Pancreas (tissue), 10 donors: ENCODE measurements around the gene SIPA1L2. TPM values are rescaled to one million over a fixed set of nuclear protein-coding genes. Genes with fewer than 3 reads are reported as not detected.

Source experiments
- ATAC-seq, 4 donors: fragments of 200-7000 bp; cut with Tn5 transposase; one replicate each; pipeline versions ENCODE4 v1.8.0 to v1.9.1; 2020; ENCODE audit warnings: mild to moderate bottlenecking in 4 of 4, moderate library complexity in 4 of 4
- DNase-seq, 6 donors: peaks; one replicate each; pipeline ENCODE4 v3.0.0-alpha.2; 2020
- FAIRE-seq: peaks from 2 replicates; lab custom pipeline; 2012; peaks lifted over from hg19 to GRCh38; lab: Jason Lieb, UNC
- H3K27ac ChIP-seq, 4 donors: fragments of 200-600 bp; sonication (generic); 1 replicate in 3 of 4; 2 replicates in 1 of 4; pipeline versions ENCODE4 v1.5.0 to v1.8.0; 2020
- H3K27me3 ChIP-seq, 4 donors: fragments of 200-600 bp; one replicate each; pipeline ENCODE4 v1.8.0; 2021
- H3K36me3 ChIP-seq, 3 donors: fragments of 200-600 bp; sonication (generic) in 1 of 3; one replicate each; pipeline versions ENCODE4 v1.5.0 to v1.8.0; 2020 to 2021
- H3K4me1 ChIP-seq, 3 donors: fragments of 200-600 bp; one replicate each; pipeline ENCODE4 v1.8.0; 2021
- H3K4me3 ChIP-seq, 4 donors: fragments of 200-600 bp; sonication (generic) in 2 of 4; one replicate each; pipeline versions ENCODE4 v1.5.0 to v1.8.0; 2020 to 2021
- H3K9me3 ChIP-seq, 4 donors: fragments of 200-600 bp; one replicate each; pipeline ENCODE4 v1.8.0; 2021
- CTCF ChIP-seq, 4 donors: fragments of 200-600 bp; sonication (generic) in 3 of 4; IDR thresholded peaks; one replicate each; pipeline versions ENCODE4 v1.5.0 to v1.8.0; 2021; ENCODE audit warnings: antibody characterized with exemption in 4 of 4
- WGBS, 2 donors: extraction: QIAGEN DNeasy Blood & Tissue Kit; methylation state at CpG; one replicate each; pipeline ENCODE4 v1.1.7; 2013; 5-methylcytosine and 5-hydroxymethylcytosine counted together
- intact Hi-C, 3 donors: fragments of 100-400 bp; cut with DNase I; formaldehyde crosslinking; loops; one replicate each; pipeline versions ENCODE4 v1.11.1 to v1.14.2; 2022
- polyA plus RNA-seq, 2 donors: library from polyadenylated mRNA; stranded (reverse); fragments of 200-250 nt; gene quantifications; one replicate each; pipeline ENCODE4 v1.2.3, GENCODE V29; 2013
- total RNA-seq, 6 donors: library from RNA; stranded (reverse); fragmentation: NEBNext Ultra II Directional in 4 of 6; extraction: Animal tissue kit (Norgen Biotek cat#: 25700) in 4 of 6; gene quantifications; one replicate each; pipeline versions ENCODE4 v1.2.1 to v1.2.4, GENCODE V29; 2021 to 2023
- donor health status: healthy with polysubstance abuse.
- donor health status: DM: no; HTN: no; CAD: no; lungs with moderate emphysema.
- donor health status: DM: no; HTN: no; CAD: no.
- donor health status: control.
- donor health status: control.
- donor health status: Bipolar disorder and iron deficiency.
- donor health status: DM: yes; HTN: yes; CAD: no.
- donor health status: DM: no; HTN: no; CAD: no.
- donor health status: DM: no; HTN: no; CAD: no.
- donor health status: DM: yes; HTN: yes; CAD: no.

The SIPA1L2 gene
- total and polyA plus RNA-seq, 8 donors: 2.1 to 10.9 (median 4.7) TPM

GRCh38 chr1:232627171-232627570 lies 2.8 kb downstream of the SIPA1L2 start:
- WGBS, 2 donors: 66 to 85% methylated on average over 4 of the region's 4 CpGs
- no peak overlapping the region for H3K4me3 ChIP-seq

GRCh38 chr1:232626452-232626851 lies 3.5 kb downstream of the SIPA1L2 start:
- FAIRE-seq (no peak), ATAC-seq (no peak), DNase-seq (no peak)
- Histone ChIP-seq H3K4me3 (no peak overlapping the region), H3K36me3 (no peaks in the 10 kb centered on the region), H3K27ac (no peak overlapping the region), H3K27me3 (no peaks in the 10 kb centered on the region), H3K4me1 (peaks cover 0 to 2% (median 0%) of the 10 kb centered on the region in 3 donors), H3K9me3 (no peaks in the 10 kb centered on the region)
- intact Hi-C loops: loop anchor here in 1 of 3 donors (10.0 kb wide), 1 partner anchor 762 kb away; no protein-coding TSS in a partner anchor
- no peak for TF ChIP-seq CTCF (IDR thresholded peaks at IDR 0.05)
- WGBS, 2 donors: 81 to 89% methylated on average over 2 of the region's 2 CpGs

More at GRCh38 chr1:232627171-232627570, 2.8 kb downstream of the SIPA1L2 start:
- Histone ChIP-seq H3K4me1 (peaks cover 0 to 2% (median 0%) of the 10 kb centered on the region in 3 donors), H3K9me3 (no peaks in the 10 kb centered on the region), H3K36me3 (no peaks in the 10 kb centered on the region), H3K27me3 (no peaks in the 10 kb centered on the region), H3K27ac (no peak overlapping the region)
- FAIRE-seq (no peak), ATAC-seq (no peak), DNase-seq (no peak)
- intact Hi-C loops: loop anchor here in 1 of 3 donors (10.0 kb wide), 1 partner anchor 762 kb away; no protein-coding TSS in a partner anchor
- no peak for TF ChIP-seq CTCF (IDR thresholded peaks at IDR 0.05)

GRCh38 chr1:232625319-232625868 lies 4.5 kb downstream of the SIPA1L2 start:
- H3K36me3 ChIP-seq: no peaks in the 10 kb centered on the region
- H3K27me3 ChIP-seq: no peaks in the 10 kb centered on the region
- peaks cover 0 to 10% (median 0%) of the 10 kb centered on the region in 3 donors for H3K4me1 ChIP-seq
- TF ChIP-seq CTCF (IDR thresholded peaks at IDR 0.05): no peak
- FAIRE-seq (no peak), DNase-seq (no peak), ATAC-seq (no peak)
- no peak overlapping the region for H3K4me3 ChIP-seq
- H3K27ac ChIP-seq: no peak overlapping the region
- H3K9me3 ChIP-seq: no peaks in the 10 kb centered on the region
- 92 to 95% methylated on average over 11 of the region's 11 CpGs for WGBS, 2 donors
- intact Hi-C loops: loop anchor here in 1 of 3 donors (10.0 kb wide), 1 partner anchor 761 kb away; no protein-coding TSS in a partner anchor

- Histone ChIP-seq H3K9me3 (no peaks in the 10 kb centered on the region), H3K27ac (no peak overlapping the region), H3K4me3 (no peak overlapping the region), H3K27me3 (no peaks in the 10 kb centered on the region), H3K36me3 (no peaks in the 10 kb centered on the region), H3K4me1 (peaks cover 0 to 16% (median 0%) of the 10 kb centered on the region in 3 donors)
- WGBS, 2 donors: 66 to 76% methylated on average over 7 of the region's 7 CpGs
- intact Hi-C loops: loop anchor here in 1 of 3 donors (10.0 kb wide), 1 partner anchor 760 kb away; no protein-coding TSS in a partner anchor
- DNase-seq: no peak
- no peak for ATAC-seq
- no peak for TF ChIP-seq CTCF (IDR thresholded peaks at IDR 0.05)
- no peak for FAIRE-seq
Observed at GRCh38 chr1:232624546-232625281, 5.2 kb downstream of the SIPA1L2 start.
